H7 (cell line): Measurements from ENCODE around the gene PROC. TPM values are rescaled to one million over a fixed set of nuclear protein-coding genes. Genes with fewer than 3 reads are reported as not detected.

ENCODE experiments used
- DNase-seq: peaks from one replicate; pipeline ENCODE4 v3.0.0; 2012
- H3K27me3 ChIP-seq: 2 replicates; pipeline ENCODE4 v1.6.0; 2011; ENCODE audit warnings: mild to moderate bottlenecking, low read length; ENCODE audit not compliant: control insufficient read depth, insufficient read depth
- H3K36me3 ChIP-seq: replicated peaks from 2 replicates; pipeline ENCODE4 v1.5.1; 2011; ENCODE audit warnings: low read length; ENCODE audit not compliant: control insufficient read depth, insufficient read depth
- H3K4me3 ChIP-seq: 2 replicates; pipeline ENCODE4 v1.5.1; 2011; ENCODE audit warnings: low read depth, mild to moderate bottlenecking, control low read depth, low read length, moderate library complexity; ENCODE audit not compliant: insufficient read depth
- total RNA-seq: library from RNA; depleted of rRNA; stranded (reverse); fragments of >200 nt; shearing (Covaris generic); gene quantifications from 2 replicates; pipeline ENCODE4 v1.2.3, GENCODE V29; 2014

PROC gene
- total RNA-seq, 1 experiment from 2014 or later = 0.31 TPM

DNA sequence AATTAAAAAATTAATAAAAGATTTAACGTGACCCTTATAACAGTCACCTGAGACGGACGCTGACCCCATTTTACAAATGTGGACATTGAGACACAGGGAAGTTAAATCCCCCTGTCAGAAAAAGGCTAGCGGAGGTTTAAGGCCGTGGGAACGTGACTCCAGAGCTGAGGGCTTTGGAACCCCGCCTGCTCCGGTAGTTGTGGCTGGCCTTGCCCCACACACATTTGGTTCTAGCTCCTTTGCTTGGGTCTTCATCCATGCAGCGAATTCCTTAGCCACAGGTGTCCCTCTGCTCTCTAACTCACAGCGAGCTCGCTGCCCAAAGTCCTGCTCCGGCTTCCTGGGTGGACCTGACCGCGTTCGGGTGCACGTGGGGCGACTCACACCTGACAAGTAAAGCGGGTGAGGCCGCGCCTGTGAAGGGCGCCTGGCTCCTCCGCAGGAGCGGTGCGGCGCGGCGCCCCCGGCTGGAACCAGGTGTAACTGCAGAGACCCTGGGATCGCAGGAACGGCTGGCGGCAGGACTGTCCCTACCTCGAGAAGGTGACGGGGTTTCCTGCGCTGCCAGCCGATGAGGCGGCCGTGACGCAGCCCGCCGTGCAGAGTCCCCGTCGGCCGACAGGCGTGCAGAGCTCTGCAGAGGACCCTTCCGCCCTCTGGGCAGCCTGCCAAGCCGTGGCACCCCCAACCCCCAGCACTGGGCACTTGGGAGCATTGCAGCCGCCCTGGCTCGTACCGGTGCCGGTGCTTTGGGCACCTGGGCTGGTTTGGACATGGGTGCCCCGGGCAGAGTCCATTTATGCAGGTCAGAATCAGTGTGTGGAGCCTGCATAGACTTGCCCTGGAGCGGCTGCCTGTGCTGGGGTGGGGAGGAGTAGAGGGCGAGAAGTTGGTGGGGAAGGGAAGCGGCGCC lies 2.4 kb upstream of the PROC start:
- Histone ChIP-seq H3K27me3 (peaks cover 20% of the 10 kb centered on the region), H3K36me3 (no peaks in the 10 kb centered on the region), H3K4me3 (peak overlapping the region; percentile 24; the same call in 1 of the 2 replicates)
- peak; percentile 96 for DNase-seq

GRCh38 chr2:127416506-127417001 lies 1.7 kb upstream of the PROC start:
- no peak overlapping the region for H3K4me3 ChIP-seq
- no peak for DNase-seq
- peaks cover 22% of the 10 kb centered on the region for H3K27me3 ChIP-seq
- H3K36me3 ChIP-seq = no peaks in the 10 kb centered on the region

DNA sequence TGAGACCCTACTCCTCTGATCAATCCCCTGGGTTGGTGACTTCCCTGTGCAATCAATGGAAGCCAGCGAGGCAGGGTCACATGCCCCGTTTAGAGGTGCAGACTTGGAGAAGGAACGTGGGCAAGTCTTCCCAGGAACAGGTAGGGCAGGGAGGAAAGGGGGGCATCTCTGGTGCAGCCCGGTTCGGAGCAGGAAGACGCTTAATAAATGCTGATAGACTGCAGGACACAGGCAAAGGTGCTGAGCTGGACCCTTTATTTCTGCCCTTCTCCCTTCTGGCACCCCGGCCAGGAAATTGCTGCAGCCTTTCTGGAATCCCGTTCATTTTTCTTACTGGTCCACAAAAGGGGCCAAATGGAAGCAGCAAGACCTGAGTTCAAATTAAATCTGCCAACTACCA lies 821 bp upstream of the PROC start:
- H3K27me3 ChIP-seq = peaks cover 30% of the 10 kb centered on the region
- no peaks in the 10 kb centered on the region for H3K36me3 ChIP-seq
- no peak for DNase-seq
- no peak overlapping the region for H3K4me3 ChIP-seq

DNA sequence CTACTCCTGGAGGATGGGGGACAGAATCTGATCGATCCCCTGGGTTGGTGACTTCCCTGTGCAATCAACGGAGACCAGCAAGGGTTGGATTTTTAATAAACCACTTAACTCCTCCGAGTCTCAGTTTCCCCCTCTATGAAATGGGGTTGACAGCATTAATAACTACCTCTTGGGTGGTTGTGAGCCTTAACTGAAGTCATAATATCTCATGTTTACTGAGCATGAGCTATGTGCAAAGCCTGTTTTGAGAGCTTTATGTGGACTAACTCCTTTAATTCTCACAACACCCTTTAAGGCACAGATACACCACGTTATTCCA lies 844 bp downstream of the PROC start:
- Histone ChIP-seq H3K36me3 (no peaks in the 10 kb centered on the region), H3K27me3 (peaks cover 47% of the 10 kb centered on the region), H3K4me3 (no peak overlapping the region)
- DNase-seq = no peak

GRCh38 chr2:127419448-127420038 lies 1.3 kb downstream of the PROC start:
- no peak overlapping the region for H3K4me3 ChIP-seq
- H3K27me3 ChIP-seq = peaks cover 47% of the 10 kb centered on the region
- peak; percentile 60 for DNase-seq
- no peaks in the 10 kb centered on the region for H3K36me3 ChIP-seq

- no peaks in the 10 kb centered on the region for H3K36me3 ChIP-seq
- no peak overlapping the region for H3K4me3 ChIP-seq
- no peak for DNase-seq
- peaks cover 50% of the 10 kb centered on the region for H3K27me3 ChIP-seq
Measured at GRCh38 chr2:127420039-127420864, 2.0 kb downstream of the PROC start.

GRCh38 chr2:127421116-127421800 lies 3.0 kb downstream of the PROC start:
- peaks cover 46% of the 10 kb centered on the region for H3K27me3 ChIP-seq

DNA sequence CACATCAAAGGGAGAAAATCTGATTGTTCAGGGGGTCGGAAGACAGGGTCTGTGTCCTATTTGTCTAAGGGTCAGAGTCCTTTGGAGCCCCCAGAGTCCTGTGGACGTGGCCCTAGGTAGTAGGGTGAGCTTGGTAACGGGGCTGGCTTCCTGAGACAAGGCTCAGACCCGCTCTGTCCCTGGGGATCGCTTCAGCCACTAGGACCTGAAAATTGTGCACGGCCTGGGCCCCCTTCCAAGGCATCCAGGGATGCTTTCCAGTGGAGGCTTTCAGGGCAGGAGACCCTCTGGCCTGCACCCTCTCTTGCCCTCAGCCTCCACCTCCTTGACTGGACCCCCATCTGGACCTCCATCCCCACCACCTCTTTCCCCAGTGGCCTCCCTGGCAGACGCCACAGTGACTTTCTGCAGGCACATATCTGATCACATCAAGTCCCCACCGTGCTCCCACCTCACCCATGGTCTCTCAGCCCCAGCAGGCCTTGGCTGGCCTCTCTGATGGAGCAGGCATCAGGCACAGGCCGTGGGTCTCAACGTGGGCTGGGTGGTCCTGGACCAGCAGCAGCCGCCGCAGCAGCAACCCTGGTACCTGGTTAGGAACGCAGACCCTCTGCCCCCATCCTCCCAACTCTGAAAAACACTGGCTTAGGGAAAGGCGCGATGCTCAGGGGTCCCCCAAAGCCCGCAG lies 3.8 kb downstream of the PROC start:
- peaks cover 38% of the 10 kb centered on the region for H3K27me3 ChIP-seq
- H3K36me3 ChIP-seq = no peaks in the 10 kb centered on the region
- H3K4me3 ChIP-seq = peak overlapping the region; percentile 50; the same call in 1 of the 2 replicates
- no peak for DNase-seq

More at GRCh38 chr2:127421116-127421800, 3.0 kb downstream of the PROC start:
- Histone ChIP-seq H3K36me3 (no peaks in the 10 kb centered on the region), H3K4me3 (no peak overlapping the region)
- DNase-seq = no peak

DNA sequence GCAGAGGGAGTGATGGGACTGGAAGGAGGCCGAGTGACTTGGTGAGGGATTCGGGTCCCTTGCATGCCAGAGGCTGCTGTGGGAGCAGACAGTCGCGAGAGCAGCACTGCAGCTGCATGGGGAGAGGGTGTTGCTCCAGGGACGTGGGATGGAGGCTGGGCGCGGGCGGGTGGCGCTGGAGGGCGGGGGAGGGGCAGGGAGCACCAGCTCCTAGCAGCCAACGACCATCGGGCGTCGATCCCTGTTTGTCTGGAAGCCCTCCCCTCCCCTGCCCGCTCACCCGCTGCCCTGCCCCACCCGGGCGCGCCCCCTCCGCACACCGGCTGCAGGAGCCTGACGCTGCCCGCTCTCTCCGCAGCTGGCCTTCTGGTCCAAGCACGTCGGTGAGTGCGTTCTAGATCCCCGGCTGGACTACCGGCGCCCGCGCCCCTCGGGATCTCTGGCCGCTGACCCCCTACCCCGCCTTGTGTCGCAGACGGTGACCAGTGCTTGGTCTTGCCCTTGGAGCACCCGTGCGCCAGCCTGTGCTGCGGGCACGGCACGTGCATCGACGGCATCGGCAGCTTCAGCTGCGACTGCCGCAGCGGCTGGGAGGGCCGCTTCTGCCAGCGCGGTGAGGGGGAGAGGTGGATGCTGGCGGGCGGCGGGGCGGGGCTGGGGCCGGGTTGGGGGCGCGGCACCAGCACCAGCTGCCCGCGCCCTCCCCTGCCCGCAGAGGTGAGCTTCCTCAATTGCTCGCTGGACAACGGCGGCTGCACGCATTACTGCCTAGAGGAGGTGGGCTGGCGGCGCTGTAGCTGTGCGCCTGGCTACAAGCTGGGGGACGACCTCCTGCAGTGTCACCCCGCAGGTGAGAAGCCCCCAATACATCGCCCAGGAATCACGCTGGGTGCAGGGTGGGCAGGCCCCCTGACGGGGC lies 4.6 kb downstream of the PROC start:
- H3K4me3 ChIP-seq = peak overlapping the region; percentile 50
- DNase-seq = peak; percentile 93
- H3K36me3 ChIP-seq = no peaks in the 10 kb centered on the region
- peaks cover 32% of the 10 kb centered on the region for H3K27me3 ChIP-seq

DNA sequence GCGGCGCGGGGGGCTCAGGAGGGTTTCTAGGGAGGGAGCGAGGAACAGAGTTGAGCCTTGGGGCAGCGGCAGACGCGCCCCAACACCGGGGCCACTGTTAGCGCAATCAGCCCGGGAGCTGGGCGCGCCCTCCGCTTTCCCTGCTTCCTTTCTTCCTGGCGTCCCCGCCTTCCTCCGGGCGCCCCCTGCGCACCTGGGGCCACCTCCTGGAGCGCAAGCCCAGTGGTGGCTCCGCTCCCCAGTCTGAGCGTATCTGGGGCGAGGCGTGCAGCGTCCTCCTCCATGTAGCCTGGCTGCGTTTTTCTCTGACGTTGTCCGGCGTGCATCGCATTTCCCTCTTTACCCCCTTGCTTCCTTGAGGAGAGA lies 5.2 kb downstream of the PROC start:
- Histone ChIP-seq H3K27me3 (peaks cover 32% of the 10 kb centered on the region), H3K36me3 (no peaks in the 10 kb centered on the region), H3K4me3 (peak overlapping the region; percentile 50)
- DNase-seq = peak; percentile 81

DNA sequence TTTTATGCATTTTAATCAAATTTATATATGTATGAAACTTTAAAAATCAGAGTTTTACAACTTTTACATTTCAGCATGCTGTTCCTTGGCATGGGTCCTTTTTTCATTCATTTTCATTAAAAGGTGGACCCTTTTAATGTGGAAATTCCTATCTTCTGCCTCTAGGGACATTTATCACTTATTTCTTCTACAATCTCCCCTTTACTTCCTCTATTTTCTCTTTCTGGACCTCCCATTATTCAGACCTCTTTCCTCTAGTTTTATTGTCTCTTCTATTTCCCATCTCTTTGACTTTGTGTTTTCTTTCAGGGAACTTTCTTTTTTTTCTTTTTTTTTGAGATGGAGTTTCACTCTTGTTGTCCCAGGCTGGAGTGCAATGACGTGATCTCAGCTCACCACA lies 5.7 kb downstream of the PROC start:
- Histone ChIP-seq H3K27me3 (peaks cover 32% of the 10 kb centered on the region), H3K4me3 (peak overlapping the region; percentile 50; the same call in 1 of the 2 replicates), H3K36me3 (no peaks in the 10 kb centered on the region)
- no peak for DNase-seq

- no peak for DNase-seq
- H3K27me3 ChIP-seq = peaks cover 32% of the 10 kb centered on the region
- no peaks in the 10 kb centered on the region for H3K36me3 ChIP-seq
- H3K4me3 ChIP-seq = no peak overlapping the region
Measured at GRCh38 chr2:127424598-127425520, 6.6 kb downstream of the PROC start.
